Measurements from ENCODE around the gene FAU. TPM values are rescaled to one million over a fixed set of nuclear protein-coding genes. Genes with fewer than 3 reads are reported as not detected.

The FAU gene
- total and polyA plus RNA-seq, 2 of the 13 experiments (the other 11 are each of a cell fraction or from before 2014, with no cell fraction given): 374 to 869 TPM

GRCh38 chr11:65111744-65112545 lies 10.0 kb downstream of the FAU start, which contains the start of gene TM7SF2 (continued):
- TF ChIP-seq ZNF75D (CRISPR knock-in tag; IDR thresholded peaks at IDR 0.05; ENCODE audit: borderline replicate concordance) (0 out of 2 replicates have a peak, but pooled peaks have one; percentile 40), ZNF709 (CRISPR knock-in tag; IDR thresholded peaks at IDR 0.05) (peak; percentile 20; the same call in 1 of the 2 replicates), DMTF1 (CRISPR knock-in tag; IDR thresholded peaks at IDR 0.05) (no peak), CTCF (CRISPR knock-in tag; IDR thresholded peaks at IDR 0.05) (peak; percentile 11; the same call in 1 of the 2 replicates), NFIC (IDR thresholded peaks at IDR 0.05; ENCODE audit: low read length) (no peak), KAT8 (CRISPR knock-in tag; IDR thresholded peaks at IDR 0.05) (0 out of 2 replicates have a peak, but pooled peaks have one; percentile 23), ZNF574 (CRISPR knock-in tag; IDR thresholded peaks at IDR 0.05) (peak; percentile 55; the same call in 1 of the 2 replicates), HNF1A (IDR thresholded peaks at IDR 0.05; ENCODE audit: low read depth) (no peak), HNF1A (CRISPR knock-in tag; IDR thresholded peaks at IDR 0.05; ENCODE audit: borderline replicate concordance) (peak; percentile 27; the same call in 1 of the 2 replicates), HNF4G (IDR thresholded peaks at IDR 0.05; ENCODE audit: borderline replicate concordance, low read depth, low read length) (no peak), HNF4G (CRISPR knock-in tag; IDR thresholded peaks at IDR 0.05; ENCODE audit: borderline replicate concordance, low read depth) (no peak), HMG20A (CRISPR knock-in tag; IDR thresholded peaks at IDR 0.05; ENCODE audit: borderline replicate concordance) (no peak), GATAD2A (CRISPR knock-in tag; IDR thresholded peaks at IDR 0.05) (peak; percentile 23; the same call in 1 of the 2 replicates), POLR2G (IDR thresholded peaks at IDR 0.05; ENCODE audit: low read depth, low read length) (peak; percentile 100), SYNCRIP (IDR thresholded peaks at IDR 0.05; ENCODE audit: insufficient read depth, low read depth, low read length) (no peak), ZNF784 (CRISPR knock-in tag; IDR thresholded peaks at IDR 0.05; ENCODE audit: borderline replicate concordance) (peak; percentile 10)

All from HepG2 (cell line).